Amniotic stem cell (primary cell): ENCODE results near the gene USP17L29.
"Not testable (repeated sequence)": the region's sequence is repeated elsewhere in the genome, so short reads cannot be mapped to it uniquely, and the experiment has no call there.

Source experiments
- DNase-seq: peaks from one replicate; lab custom pipeline; 2025; lab: John Stamatoyannopoulos, UW

USP17L29 gene, protein sequence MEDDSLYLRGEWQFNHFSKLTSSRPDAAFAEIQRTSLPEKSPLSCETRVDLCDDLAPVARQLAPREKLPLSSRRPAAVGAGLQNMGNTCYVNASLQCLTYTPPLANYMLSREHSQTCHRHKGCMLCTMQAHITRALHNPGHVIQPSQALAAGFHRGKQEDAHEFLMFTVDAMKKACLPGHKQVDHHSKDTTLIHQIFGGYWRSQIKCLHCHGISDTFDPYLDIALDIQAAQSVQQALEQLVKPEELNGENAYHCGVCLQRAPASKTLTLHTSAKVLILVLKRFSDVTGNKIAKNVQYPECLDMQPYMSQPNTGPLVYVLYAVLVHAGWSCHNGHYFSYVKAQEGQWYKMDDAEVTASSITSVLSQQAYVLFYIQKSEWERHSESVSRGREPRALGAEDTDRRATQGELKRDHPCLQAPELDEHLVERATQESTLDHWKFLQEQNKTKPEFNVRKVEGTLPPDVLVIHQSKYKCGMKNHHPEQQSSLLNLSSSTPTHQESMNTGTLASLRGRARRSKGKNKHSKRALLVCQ

DNA sequence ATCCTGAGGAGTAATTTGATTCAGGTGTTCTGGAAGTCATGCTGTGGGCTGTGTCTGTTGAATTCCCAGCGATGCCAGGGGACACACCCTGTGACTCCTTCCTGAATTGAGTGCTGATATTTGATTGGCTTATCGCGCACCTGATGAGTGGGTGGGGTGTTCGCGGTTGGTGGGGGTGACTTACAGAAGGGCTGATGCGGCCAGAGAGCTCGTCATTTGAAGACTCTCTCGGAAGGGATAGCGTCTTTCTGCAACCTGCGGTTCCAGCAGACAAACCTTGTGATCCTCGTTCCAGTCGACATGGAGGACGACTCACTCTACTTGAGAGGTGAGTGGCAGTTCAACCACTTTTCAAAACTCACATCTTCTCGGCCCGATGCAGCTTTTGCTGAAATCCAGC is at the start of gene USP17L29:
Gene USP17L29, plus strand, starts transcription at position 301 of the 400 bp plus-strand sequence. Its CDS starts 0 bp downstream, at position 301.
- DNase-seq: not testable (repeated sequence)

DNA sequence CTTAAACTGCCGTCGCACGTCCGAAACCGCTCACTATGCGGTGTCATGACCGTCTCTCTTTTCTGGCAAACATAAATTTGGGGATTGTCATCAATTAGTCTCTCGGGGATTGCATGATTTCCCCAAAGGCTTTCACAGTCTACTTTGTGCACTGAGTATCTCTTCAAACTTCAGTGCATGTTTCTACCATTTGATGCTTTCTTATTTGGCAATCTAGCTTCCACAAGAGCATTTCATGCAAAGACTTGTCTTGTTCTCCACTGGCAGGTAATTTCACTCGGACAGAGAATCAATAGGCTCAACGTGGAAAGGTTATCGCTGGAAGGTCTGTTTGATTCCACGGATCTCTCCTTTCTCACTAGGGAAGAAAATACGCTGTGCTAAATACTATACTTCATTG is 29.2 kb upstream of the USP17L29 start:
- not testable (repeated sequence) for DNase-seq

DNA sequence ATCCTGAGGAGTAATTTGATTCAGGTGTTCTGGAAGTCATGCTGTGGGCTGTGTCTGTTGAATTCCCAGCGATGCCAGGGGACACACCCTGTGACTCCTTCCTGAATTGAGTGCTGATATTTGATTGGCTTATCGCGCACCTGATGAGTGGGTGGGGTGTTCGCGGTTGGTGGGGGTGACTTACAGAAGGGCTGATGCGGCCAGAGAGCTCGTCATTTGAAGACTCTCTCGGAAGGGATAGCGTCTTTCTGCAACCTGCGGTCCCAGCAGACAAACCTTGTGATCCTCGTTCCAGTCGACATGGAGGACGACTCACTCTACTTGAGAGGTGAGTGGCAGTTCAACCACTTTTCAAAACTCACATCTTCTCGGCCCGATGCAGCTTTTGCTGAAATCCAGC is 28.6 kb upstream of the USP17L29 start, which contains the start of gene USP17L24:
Gene USP17L24, plus strand, starts transcription at position 301 of the 400 bp plus-strand sequence. Its CDS starts 0 bp downstream, at position 301.
- not testable (repeated sequence) for DNase-seq

DNA sequence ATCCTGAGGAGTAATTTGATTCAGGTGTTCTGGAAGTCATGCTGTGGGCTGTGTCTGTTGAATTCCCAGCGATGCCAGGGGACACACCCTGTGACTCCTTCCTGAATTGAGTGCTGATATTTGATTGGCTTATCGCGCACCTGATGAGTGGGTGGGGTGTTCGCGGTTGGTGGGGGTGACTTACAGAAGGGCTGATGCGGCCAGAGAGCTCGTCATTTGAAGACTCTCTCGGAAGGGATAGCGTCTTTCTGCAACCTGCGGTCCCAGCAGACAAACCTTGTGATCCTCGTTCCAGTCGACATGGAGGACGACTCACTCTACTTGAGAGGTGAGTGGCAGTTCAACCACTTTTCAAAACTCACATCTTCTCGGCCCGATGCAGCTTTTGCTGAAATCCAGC is 23.8 kb upstream of the USP17L29 start, which contains the start of gene USP17L25:
Gene USP17L25, plus strand, starts transcription at position 301 of the 400 bp plus-strand sequence. Its CDS starts 0 bp downstream, at position 301.
- DNase-seq: not testable (repeated sequence)

DNA sequence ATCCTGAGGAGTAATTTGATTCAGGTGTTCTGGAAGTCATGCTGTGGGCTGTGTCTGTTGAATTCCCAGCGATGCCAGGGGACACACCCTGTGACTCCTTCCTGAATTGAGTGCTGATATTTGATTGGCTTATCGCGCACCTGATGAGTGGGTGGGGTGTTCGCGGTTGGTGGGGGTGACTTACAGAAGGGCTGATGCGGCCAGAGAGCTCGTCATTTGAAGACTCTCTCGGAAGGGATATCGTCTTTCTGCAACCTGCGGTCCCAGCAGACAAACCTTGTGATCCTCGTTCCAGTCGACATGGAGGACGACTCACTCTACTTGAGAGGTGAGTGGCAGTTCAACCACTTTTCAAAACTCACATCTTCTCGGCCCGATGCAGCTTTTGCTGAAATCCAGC is 19.1 kb upstream of the USP17L29 start, which contains the start of gene USP17L26:
Gene USP17L26, plus strand, starts transcription at position 301 of the 400 bp plus-strand sequence. Its CDS starts 0 bp downstream, at position 301.
- DNase-seq: not testable (repeated sequence)

DNA sequence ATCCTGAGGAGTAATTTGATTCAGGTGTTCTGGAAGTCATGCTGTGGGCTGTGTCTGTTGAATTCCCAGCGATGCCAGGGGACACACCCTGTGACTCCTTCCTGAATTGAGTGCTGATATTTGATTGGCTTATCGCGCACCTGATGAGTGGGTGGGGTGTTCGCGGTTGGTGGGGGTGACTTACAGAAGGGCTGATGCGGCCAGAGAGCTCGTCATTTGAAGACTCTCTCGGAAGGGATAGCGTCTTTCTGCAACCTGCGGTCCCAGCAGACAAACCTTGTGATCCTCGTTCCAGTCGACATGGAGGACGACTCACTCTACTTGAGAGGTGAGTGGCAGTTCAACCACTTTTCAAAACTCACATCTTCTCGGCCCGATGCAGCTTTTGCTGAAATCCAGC is 14.3 kb upstream of the USP17L29 start, which contains the start of gene USP17L5:
Gene USP17L5, plus strand, starts transcription at position 301 of the 400 bp plus-strand sequence. Its CDS starts 0 bp downstream, at position 301.
- DNase-seq: not testable (repeated sequence)

DNA sequence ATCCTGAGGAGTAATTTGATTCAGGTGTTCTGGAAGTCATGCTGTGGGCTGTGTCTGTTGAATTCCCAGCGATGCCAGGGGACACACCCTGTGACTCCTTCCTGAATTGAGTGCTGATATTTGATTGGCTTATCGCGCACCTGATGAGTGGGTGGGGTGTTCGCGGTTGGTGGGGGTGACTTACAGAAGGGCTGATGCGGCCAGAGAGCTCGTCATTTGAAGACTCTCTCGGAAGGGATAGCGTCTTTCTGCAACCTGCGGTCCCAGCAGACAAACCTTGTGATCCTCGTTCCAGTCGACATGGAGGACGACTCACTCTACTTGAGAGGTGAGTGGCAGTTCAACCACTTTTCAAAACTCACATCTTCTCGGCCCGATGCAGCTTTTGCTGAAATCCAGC is 9.6 kb upstream of the USP17L29 start, which contains the start of gene USP17L27:
Gene USP17L27, plus strand, starts transcription at position 301 of the 400 bp plus-strand sequence. Its CDS starts 0 bp downstream, at position 301.
- DNase-seq: not testable (repeated sequence)

DNA sequence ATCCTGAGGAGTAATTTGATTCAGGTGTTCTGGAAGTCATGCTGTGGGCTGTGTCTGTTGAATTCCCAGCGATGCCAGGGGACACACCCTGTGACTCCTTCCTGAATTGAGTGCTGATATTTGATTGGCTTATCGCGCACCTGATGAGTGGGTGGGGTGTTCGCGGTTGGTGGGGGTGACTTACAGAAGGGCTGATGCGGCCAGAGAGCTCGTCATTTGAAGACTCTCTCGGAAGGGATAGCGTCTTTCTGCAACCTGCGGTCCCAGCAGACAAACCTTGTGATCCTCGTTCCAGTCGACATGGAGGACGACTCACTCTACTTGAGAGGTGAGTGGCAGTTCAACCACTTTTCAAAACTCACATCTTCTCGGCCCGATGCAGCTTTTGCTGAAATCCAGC is 4.8 kb upstream of the USP17L29 start, which contains the start of gene USP17L28:
Gene USP17L28, plus strand, starts transcription at position 301 of the 400 bp plus-strand sequence. Its CDS starts 0 bp downstream, at position 301.
- not testable (repeated sequence) for DNase-seq

DNA sequence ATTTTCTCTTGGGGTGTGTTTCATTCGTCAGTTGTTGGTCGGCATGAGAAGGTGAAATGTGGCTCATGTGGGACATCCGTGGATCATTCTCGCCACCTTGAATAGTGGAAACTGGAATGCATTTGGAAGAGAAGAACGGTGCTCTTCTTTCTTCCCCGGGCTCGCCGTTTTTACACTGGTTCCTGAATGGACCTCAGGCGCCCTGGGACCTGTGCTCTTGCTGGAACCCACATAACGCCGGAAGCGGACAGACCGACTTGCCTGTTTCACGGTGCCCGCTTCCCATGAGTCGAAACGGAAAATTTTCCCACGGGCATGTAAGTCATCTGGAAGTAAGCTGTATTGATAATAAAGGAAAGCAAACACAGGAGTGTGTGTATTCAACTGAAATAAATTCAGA is 2.6 kb upstream of the USP17L29 start:
- not testable (repeated sequence) for DNase-seq

DNA sequence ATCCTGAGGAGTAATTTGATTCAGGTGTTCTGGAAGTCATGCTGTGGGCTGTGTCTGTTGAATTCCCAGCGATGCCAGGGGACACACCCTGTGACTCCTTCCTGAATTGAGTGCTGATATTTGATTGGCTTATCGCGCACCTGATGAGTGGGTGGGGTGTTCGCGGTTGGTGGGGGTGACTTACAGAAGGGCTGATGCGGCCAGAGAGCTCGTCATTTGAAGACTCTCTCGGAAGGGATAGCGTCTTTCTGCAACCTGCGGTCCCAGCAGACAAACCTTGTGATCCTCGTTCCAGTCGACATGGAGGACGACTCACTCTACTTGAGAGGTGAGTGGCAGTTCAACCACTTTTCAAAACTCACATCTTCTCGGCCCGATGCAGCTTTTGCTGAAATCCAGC is 9.4 kb downstream of the USP17L29 start, which contains the start of gene USP17L30:
Gene USP17L30, plus strand, starts transcription at position 301 of the 400 bp plus-strand sequence. Its CDS starts 0 bp downstream, at position 301.
- not testable (repeated sequence) for DNase-seq

DNA sequence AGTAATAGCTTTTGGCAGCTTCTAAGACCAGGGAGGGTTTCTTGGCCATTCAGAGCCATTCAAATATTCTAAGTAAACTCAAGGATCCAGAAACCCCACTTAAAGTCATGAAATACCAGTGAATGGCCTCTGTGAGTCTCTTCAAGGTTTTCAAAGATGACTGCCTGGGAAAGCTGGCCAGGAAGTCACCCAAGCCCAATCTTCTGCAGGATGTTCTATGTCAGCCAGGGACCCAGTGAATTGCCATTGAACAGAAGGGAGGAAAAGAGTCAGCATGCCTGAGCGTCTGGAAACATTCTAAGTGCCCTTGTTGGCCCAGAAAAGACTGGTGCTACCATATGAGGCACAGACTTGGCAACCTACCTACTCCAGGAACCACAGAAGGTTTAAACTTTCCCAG is 26.4 kb downstream of the USP17L29 start:
- not testable (repeated sequence) for DNase-seq

DNA sequence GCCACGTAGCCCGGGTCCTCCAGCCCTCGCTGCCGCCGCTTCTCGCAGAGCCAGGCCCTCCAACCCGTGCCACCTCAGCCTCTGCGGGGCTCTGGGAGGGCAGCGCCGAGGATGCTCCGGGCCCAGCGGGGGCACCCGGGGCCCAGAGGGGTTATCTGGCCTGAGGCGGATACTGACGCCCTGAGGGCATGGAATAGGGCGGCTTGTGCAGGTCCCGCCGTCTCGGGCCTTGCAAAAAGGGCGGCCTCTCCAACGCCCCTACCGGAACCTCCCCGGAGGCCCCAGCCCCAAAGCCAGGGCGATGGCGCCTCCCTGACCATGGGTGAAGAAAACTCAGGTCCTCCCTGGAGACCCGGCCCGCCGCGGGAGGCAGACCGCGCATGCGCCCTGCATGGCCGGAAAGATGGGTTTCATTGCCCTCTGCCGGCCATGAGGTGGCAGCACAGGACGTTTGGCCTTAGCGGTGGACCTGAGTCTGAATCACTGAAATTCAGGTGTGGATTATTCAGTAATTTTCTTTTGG is 27.6 kb downstream of the USP17L29 start:
- DNase-seq: not testable (repeated sequence)

DNA sequence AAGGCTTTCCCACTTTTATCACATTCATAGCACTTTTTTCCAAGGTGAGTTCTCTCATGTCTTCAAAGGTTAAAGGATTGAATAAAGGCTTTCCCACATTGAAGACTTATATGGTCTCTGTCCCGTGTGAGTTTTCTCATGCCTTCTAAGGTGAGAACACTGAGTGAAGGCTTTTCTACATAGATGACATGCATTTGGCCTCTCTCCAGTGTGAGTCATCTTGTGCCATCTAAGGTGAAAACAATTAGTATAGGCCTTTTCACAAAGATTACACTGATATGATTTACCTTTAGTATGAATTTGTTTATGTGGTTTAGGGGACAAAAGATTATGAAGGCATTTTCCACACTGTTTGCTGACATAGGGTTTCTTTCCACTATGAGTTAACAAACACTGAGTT is 30.7 kb downstream of the USP17L29 start:
- no peak for DNase-seq

DNA sequence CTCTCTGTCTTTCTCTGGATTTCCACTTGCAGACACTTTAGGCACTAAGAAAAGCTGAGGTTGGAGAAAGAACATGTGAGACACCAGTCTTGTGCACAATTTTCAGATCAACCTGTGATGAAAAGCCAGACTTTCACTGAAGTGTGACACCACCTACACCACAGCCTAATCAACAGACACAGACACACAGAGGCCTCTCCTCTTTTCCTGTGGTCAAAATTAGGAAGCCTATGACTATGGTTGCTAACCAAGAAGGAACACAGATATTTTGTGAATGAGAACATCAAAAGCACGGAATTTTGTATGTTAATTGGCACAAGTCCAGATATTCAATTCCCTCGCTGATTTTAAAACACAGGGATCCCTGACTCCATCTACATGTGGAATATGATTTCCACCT is 35.6 kb downstream of the USP17L29 start:
- DNase-seq: not testable (repeated sequence)
